Testis (tissue), 3 donors: ENCODE results near the gene APOBEC3F. TPM values are rescaled to one million over a fixed set of nuclear protein-coding genes. Genes with fewer than 3 reads are reported as not detected.
"Not testable (repeated sequence)": the region's sequence is repeated elsewhere in the genome, so short reads cannot be mapped to it uniquely, and the experiment has no call there.

Experiments used
- DNase-seq: peaks from one replicate; pipeline ENCODE4 v3.0.0-alpha.2; 2019
- H3K27ac ChIP-seq, 2 donors: fragments of 200-600 bp; sonication (generic); one replicate each; pipeline ENCODE4 v1.5.1; 2019
- H3K27me3 ChIP-seq: fragments of 200-600 bp; sonication (generic); one replicate; pipeline ENCODE4 v1.5.1; 2019
- H3K36me3 ChIP-seq: fragments of 200-600 bp; sonication (generic); one replicate; pipeline ENCODE4 v1.5.1; 2017; ENCODE audit warnings: low read depth; ENCODE audit errors: missing control alignments
- H3K4me1 ChIP-seq: fragments of 200-600 bp; sonication (generic); one replicate; pipeline ENCODE4 v1.5.1; 2019
- H3K4me3 ChIP-seq, 2 donors: fragments of 200-600 bp; sonication (generic); one replicate each; pipeline ENCODE4 v1.5.1; 2017 to 2019
- H3K9me3 ChIP-seq: fragments of 200-600 bp; sonication (generic); one replicate; pipeline ENCODE4 v1.5.1; 2017
- CTCF ChIP-seq, 3 experiments: fragments of 450-650 bp in 2 of 3; fragments of 200-600 bp in 1 of 3; sonication (generic) in 1 of 3; IDR thresholded peaks; one replicate each; pipeline ENCODE4 v1.5.1; 2016 to 2019; ENCODE audit warnings: antibody characterized with exemption in 3 of 3, mild to moderate bottlenecking in 2 of 3, moderate library complexity in 1 of 3
- POLR2A ChIP-seq: fragments of 450-650 bp; IDR thresholded peaks from one replicate; pipeline ENCODE4 v1.6.1; 2017; ENCODE audit warnings: antibody characterized with exemption, mild to moderate bottlenecking, moderate library complexity
- WGBS, 2 donors: methylation state at CpG; one replicate each; pipeline ENCODE4 v1.1.5; 2018; 5-methylcytosine and 5-hydroxymethylcytosine counted together
- intact Hi-C: fragments of 100-400 bp; cut with DNase I; formaldehyde crosslinking; loops from one replicate; pipeline ENCODE4 v1.15.1; 2023; ENCODE audit warnings: low total_unique reads
- polyA plus RNA-seq: library from polyadenylated mRNA; stranded (reverse); fragments of 350-450 nt; fragmentation: Illumina TruSeq; extraction: RNeasy Lipid Tissue Mini Kit (QIAGEN cat#74804); gene quantifications from one replicate; pipeline ENCODE4 v1.2.3, GENCODE V29; 2014; ENCODE audit warnings: low read depth, low replicate concordance; ENCODE audit not compliant: insufficient read depth
- total RNA-seq, 2 donors: library from RNA; depleted of rRNA; stranded (reverse); fragments of >200 nt; gene quantifications; one replicate each; pipeline ENCODE4 v1.2.3, GENCODE V29; 2016

The APOBEC3F gene
- total and polyA plus RNA-seq, 3 donors from 2014 or later: 19.0 to 30.5 (median 26.8) TPM

GRCh38 chr22:39013942-39014722, 26.5 kb upstream of the APOBEC3F start, which contains the start of gene APOBEC3C:
TSS of gene APOBEC3C (plus strand) at chr22:39014257. CDS start at chr22:39014363, 106 bp downstream.
- Histone ChIP-seq H3K4me1 (peaks cover 28% of the 10 kb centered on the region), H3K9me3 (no peaks in the 10 kb centered on the region), H3K36me3 (no peaks in the 10 kb centered on the region), H3K27ac (peak within 1 kb of the TSS; percentile 88 to 89), H3K27me3 (no peaks in the 10 kb centered on the region), H3K4me3 (peak within 1 kb of the TSS; percentile 55 to 74)
- intact Hi-C loops: no loop called here
- WGBS, 2 donors: 17 to 48% methylated on average over 13 to 18 of the region's 18 CpGs
- peak in 1 of 3 experiments; percentile 10 for TF ChIP-seq CTCF (IDR thresholded peaks at IDR 0.05)
- peak; percentile 62 for TF ChIP-seq POLR2A
- peak; percentile 96 for DNase-seq

DNA sequence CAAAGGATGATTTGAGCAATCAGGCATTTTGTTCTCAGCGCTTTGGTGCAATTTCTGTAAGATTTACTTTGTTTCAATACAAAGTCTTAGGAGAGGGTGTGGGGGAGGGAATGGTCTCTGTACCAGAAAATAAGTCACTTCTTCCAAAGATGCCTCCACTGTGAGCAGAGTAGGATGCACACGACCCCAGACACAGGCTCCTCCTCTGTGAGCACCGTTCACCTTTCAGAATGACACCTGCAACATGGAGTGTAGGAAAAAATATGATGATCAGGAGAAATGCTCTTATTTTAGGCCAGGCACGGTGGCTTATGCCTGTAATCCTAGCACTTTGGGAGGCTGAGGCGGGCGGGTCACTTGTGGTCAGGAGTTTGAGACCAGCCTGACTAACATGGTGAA, 25.9 kb upstream of the APOBEC3F start:
- Histone ChIP-seq H3K4me3 (peak overlapping the region; percentile 55 to 74), H3K4me1 (peaks cover 31% of the 10 kb centered on the region), H3K27ac (peak overlapping the region; percentile 88 to 89)
- intact Hi-C loops, H3K36me3 ChIP-seq, H3K27me3 ChIP-seq, H3K9me3 ChIP-seq, DNase-seq: not testable (repeated sequence)
- 13 to 30% methylated on average over 3 to 6 of the region's 6 CpGs for WGBS, 2 donors

DNA sequence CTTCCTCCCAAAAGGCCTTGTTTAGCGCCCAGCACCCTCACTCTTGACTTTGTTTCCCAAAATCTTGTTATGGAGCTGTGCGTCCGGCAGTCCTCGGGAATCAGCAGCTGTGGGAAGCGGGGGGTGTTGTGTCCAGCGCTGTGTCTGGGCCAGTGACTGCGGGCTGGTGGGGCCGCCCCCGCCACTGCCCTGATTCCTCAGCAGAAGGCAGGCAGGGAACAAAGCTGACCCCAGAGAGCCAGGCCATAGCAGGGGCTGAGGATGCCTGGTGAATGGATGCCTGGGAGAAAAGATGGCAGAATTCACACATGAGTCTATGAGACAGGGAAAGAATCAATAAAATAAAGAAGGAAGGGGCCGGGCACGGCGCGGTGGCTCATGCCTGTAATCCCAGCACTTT, 24.1 kb upstream of the APOBEC3F start:
- Histone ChIP-seq H3K27ac (no peak overlapping the region), H3K36me3 (no peaks in the 10 kb centered on the region), H3K9me3 (no peaks in the 10 kb centered on the region), H3K27me3 (no peaks in the 10 kb centered on the region), H3K4me3 (no peak overlapping the region), H3K4me1 (peaks cover 41% of the 10 kb centered on the region)
- DNase-seq: no peak
- TF ChIP-seq CTCF (IDR thresholded peaks at IDR 0.05): no peak
- no peak for TF ChIP-seq POLR2A
- intact Hi-C loops: no loop called here
- 94% methylated on average over 13 of the region's 13 CpGs for WGBS, 2 donors

- H3K27me3 ChIP-seq: no peaks in the 10 kb centered on the region
- no peaks in the 10 kb centered on the region for H3K36me3 ChIP-seq
- no peak overlapping the region for H3K4me3 ChIP-seq
- no peaks in the 10 kb centered on the region for H3K9me3 ChIP-seq
- intact Hi-C loops: no loop called here
- TF ChIP-seq CTCF (IDR thresholded peaks at IDR 0.05) (no peak), POLR2A (no peak)
- DNase-seq: no peak
- peaks cover 41% of the 10 kb centered on the region for H3K4me1 ChIP-seq
- WGBS, 2 donors: 74 to 87% methylated on average over 13 to 18 of the region's 18 CpGs
- no peak overlapping the region for H3K27ac ChIP-seq
Observed at GRCh38 chr22:39017596-39018365, 22.9 kb upstream of the APOBEC3F start.

GRCh38 chr22:39020021-39020651, 20.5 kb upstream of the APOBEC3F start:
- Histone ChIP-seq H3K4me1 (peaks cover 28% of the 10 kb centered on the region), H3K27ac (peak overlapping the region in 1 of 2 donors; percentile 64)
- intact Hi-C loops, H3K36me3 ChIP-seq, H3K4me3 ChIP-seq, H3K27me3 ChIP-seq, H3K9me3 ChIP-seq: not testable (repeated sequence)
- DNase-seq: peak; percentile 27
- WGBS, 2 donors: 37 to 39% methylated on average over 15 of the region's 15 CpGs
